Effector CD4-positive, alpha-beta T cell (primary cell): Measurements from ENCODE around the gene RABEP2.
"Not testable (repeated sequence)": the region's sequence is repeated elsewhere in the genome, so short reads cannot be mapped to it uniquely, and the experiment has no call there.

ENCODE experiments used
- DNase-seq: peaks from one replicate; pipeline ENCODE4 v3.0.0-alpha.2; 2020
- total RNA-seq: gene quantifications from one replicate; lab custom pipeline; 2026; lab: John Stamatoyannopoulos, UW

RABEP2 gene
- 55.2 reads per million, percentile 70 among the genes with 10 or more reads in this experiment for total RNA-seq

GRCh38 chr16:28924762-28925385, at the start of gene RABEP2:
TSS of gene RABEP2 (minus strand) at chr16:28925238. CDS start at chr16:28925163, 75 bp downstream.
- peak; percentile 93 for DNase-seq

- DNase-seq: peak; percentile 90
These were observed 49.6 kb upstream of the RABEP2 start, which contains the start of gene SPNS1 for GRCh38 chr16:28974437-28975157. TSS of gene SPNS1 (plus strand) at chr16:28974778. CDS start at chr16:28975152, 374 bp downstream.

- no peak for DNase-seq
These were observed 49.0 kb upstream of the RABEP2 start for GRCh38 chr16:28974007-28974436.

- not testable (repeated sequence) for DNase-seq
These were observed 44.7 kb upstream of the RABEP2 start for GRCh38 chr16:28969696-28970095.

GRCh38 chr16:28967156-28967555, 42.1 kb upstream of the RABEP2 start:
- no peak for DNase-seq

- DNase-seq: no peak
These were observed 39.5 kb upstream of the RABEP2 start for GRCh38 chr16:28964496-28964895.

GRCh38 chr16:28964072-28964471, 39.0 kb upstream of the RABEP2 start:
- DNase-seq: no peak

- no peak for DNase-seq
These were observed 33.8 kb upstream of the RABEP2 start for GRCh38 chr16:28958836-28959235.

- no peak for DNase-seq
These were observed 33.2 kb upstream of the RABEP2 start for GRCh38 chr16:28958216-28958615.

- DNase-seq: no peak
These were observed 26.4 kb upstream of the RABEP2 start for GRCh38 chr16:28951410-28951943.

GRCh38 chr16:28950648-28951409, 25.8 kb upstream of the RABEP2 start, which contains the start of gene NFATC2IP:
TSS of gene NFATC2IP (plus strand) at chr16:28950937. CDS start at chr16:28951012, 75 bp downstream.
- DNase-seq: peak; percentile 99

GRCh38 chr16:28946681-28947080, 21.6 kb upstream of the RABEP2 start:
- no peak for DNase-seq

- DNase-seq: no peak
These were observed 18.2 kb upstream of the RABEP2 start for GRCh38 chr16:28943281-28943680.

- DNase-seq: not testable (repeated sequence)
These were observed 14.8 kb upstream of the RABEP2 start for GRCh38 chr16:28939825-28940224.

- no peak for DNase-seq
These were observed 13.7 kb upstream of the RABEP2 start for GRCh38 chr16:28938721-28939120.

- DNase-seq: no peak
These were observed 12.3 kb upstream of the RABEP2 start for GRCh38 chr16:28937222-28937876.

GRCh38 chr16:28936784-28937155, 11.7 kb upstream of the RABEP2 start:
- no peak for DNase-seq

- DNase-seq: peak; percentile 73
These were observed 11.1 kb upstream of the RABEP2 start for GRCh38 chr16:28935924-28936783.

GRCh38 chr16:28935346-28935745, 10.3 kb upstream of the RABEP2 start:
- no peak for DNase-seq

- DNase-seq: no peak
These were observed 8.1 kb upstream of the RABEP2 start for GRCh38 chr16:28933171-28933570.
